Activated CD8-positive, alpha-beta T cell treated with anti-CD3 and anti-CD28 coated beads for 36 hours (primary cell): ENCODE measurements around the gene ROPN1L. TPM values are rescaled to one million over a fixed set of nuclear protein-coding genes. Genes with fewer than 3 reads are reported as not detected.
A peak's percentile ranks its signal among the peaks of the same experiment; 100 is the strongest.

ENCODE experiments used
- ATAC-seq: fragments of 200-7000 bp; cut with Tn5 transposase; one replicate; pipeline ENCODE4 v1.10.0; 2021; ENCODE audit warnings: mild to moderate bottlenecking, moderate library complexity
- CTCF ChIA-PET: fragments of 350-600 bp; sonication (Branson Sonifier 250); formaldehyde crosslinking; loops from one replicate; lab custom pipeline; 2021; ENCODE audit warnings: antibody characterized with exemption; lab: Charles Lee
- POLR2A ChIA-PET: fragments of 350-600 bp; sonication (Branson Sonifier 250); formaldehyde crosslinking; loops from one replicate; lab custom pipeline; 2021; ENCODE audit warnings: antibody characterized with exemption; lab: Charles Lee
- DNase-seq: peaks from one replicate; pipeline ENCODE4 v3.0.0-alpha.2; 2020
- H3K27ac Mint-ChIP-seq: one replicate; pipeline ENCODE4 v1.8.0; 2021; ENCODE audit warnings: mild to moderate bottlenecking, mixed read lengths
- H3K27me3 Mint-ChIP-seq: one replicate; pipeline ENCODE4 v1.8.0; 2021; ENCODE audit warnings: mixed read lengths
- H3K36me3 Mint-ChIP-seq: one replicate; pipeline ENCODE4 v1.8.0; 2021; ENCODE audit warnings: low read depth, mixed read lengths
- H3K4me1 Mint-ChIP-seq: one replicate; pipeline ENCODE4 v1.8.0; 2021; ENCODE audit warnings: low read depth, mixed read lengths
- H3K4me3 Mint-ChIP-seq: one replicate; pipeline ENCODE4 v1.8.0; 2021; ENCODE audit warnings: mild to moderate bottlenecking, moderate library complexity, mixed read lengths
- H3K9me3 Mint-ChIP-seq: one replicate; pipeline ENCODE4 v1.8.0; 2021; ENCODE audit warnings: mixed read lengths
- CTCF ChIP-seq: fragments of 200-600 bp; IDR thresholded peaks from one replicate; pipeline ENCODE4 v1.8.0; 2022; ENCODE audit warnings: antibody characterized with exemption, mild to moderate bottlenecking
- intact Hi-C: fragments of 100-400 bp; cut with micrococcal nuclease; formaldehyde crosslinking; loops from one replicate; pipeline ENCODE4 v1.10.0; 2022
- total RNA-seq, 2 experiments: library from RNA; stranded (reverse); gene quantifications; one replicate each; pipeline ENCODE4 v1.2.3, GENCODE V29; 2021

ROPN1L gene
- total RNA-seq, 2 experiments from 2014 or later, result not detected

GRCh38 chr5:10420468-10420867, 21.2 kb upstream of the ROPN1L start:
- CTCF ChIA-PET, result interaction anchor here (0.7 to 2.7 kb wide), 4 partner anchors 24 to 136 kb away, joined by 3 to 12 read pairs (median 6); no protein-coding TSS in a partner anchor
- peaks cover 34% of the 10 kb centered on the region for H3K4me1 Mint-ChIP-seq
- no peaks in the 10 kb centered on the region for H3K9me3 Mint-ChIP-seq
- H3K27me3 Mint-ChIP-seq, result no peaks in the 10 kb centered on the region
- intact Hi-C loops, result no loop called here
- H3K4me3 Mint-ChIP-seq, result no peak overlapping the region
- peaks cover 68% of the 10 kb centered on the region for H3K36me3 Mint-ChIP-seq
- POLR2A ChIA-PET, result interaction anchor here (1.2 to 1.6 kb wide), 3 partner anchors 8 to 67 kb away, joined by 3 to 4 read pairs (median 3); partner anchors contain the start of gene MARCHF6
- ATAC-seq (no peak), DNase-seq (no peak)
- H3K27ac Mint-ChIP-seq, result peak overlapping the region; percentile 63
- TF ChIP-seq CTCF, result no peak

GRCh38 chr5:10420932-10421331, 20.7 kb upstream of the ROPN1L start:
- Mint-ChIP-seq H3K36me3 (peaks cover 67% of the 10 kb centered on the region), H3K4me3 (no peak overlapping the region), H3K27me3 (no peaks in the 10 kb centered on the region), H3K9me3 (no peaks in the 10 kb centered on the region), H3K27ac (peak overlapping the region; percentile 63), H3K4me1 (peaks cover 34% of the 10 kb centered on the region)
- no peak for DNase-seq
- peak; percentile 31 for ATAC-seq
- intact Hi-C loops, result no loop called here
- POLR2A ChIA-PET, result interaction anchor here (1.2 to 1.4 kb wide), 2 partner anchors 18 to 68 kb away, joined by 3 to 4 read pairs; partner anchors contain the start of gene MARCHF6
- no peak for TF ChIP-seq CTCF
- CTCF ChIA-PET, result interaction anchor here (1.0 to 4.8 kb wide), 3 partner anchors 8 to 138 kb away, joined by 3 to 26 read pairs (median 5); no protein-coding TSS in a partner anchor

DNA sequence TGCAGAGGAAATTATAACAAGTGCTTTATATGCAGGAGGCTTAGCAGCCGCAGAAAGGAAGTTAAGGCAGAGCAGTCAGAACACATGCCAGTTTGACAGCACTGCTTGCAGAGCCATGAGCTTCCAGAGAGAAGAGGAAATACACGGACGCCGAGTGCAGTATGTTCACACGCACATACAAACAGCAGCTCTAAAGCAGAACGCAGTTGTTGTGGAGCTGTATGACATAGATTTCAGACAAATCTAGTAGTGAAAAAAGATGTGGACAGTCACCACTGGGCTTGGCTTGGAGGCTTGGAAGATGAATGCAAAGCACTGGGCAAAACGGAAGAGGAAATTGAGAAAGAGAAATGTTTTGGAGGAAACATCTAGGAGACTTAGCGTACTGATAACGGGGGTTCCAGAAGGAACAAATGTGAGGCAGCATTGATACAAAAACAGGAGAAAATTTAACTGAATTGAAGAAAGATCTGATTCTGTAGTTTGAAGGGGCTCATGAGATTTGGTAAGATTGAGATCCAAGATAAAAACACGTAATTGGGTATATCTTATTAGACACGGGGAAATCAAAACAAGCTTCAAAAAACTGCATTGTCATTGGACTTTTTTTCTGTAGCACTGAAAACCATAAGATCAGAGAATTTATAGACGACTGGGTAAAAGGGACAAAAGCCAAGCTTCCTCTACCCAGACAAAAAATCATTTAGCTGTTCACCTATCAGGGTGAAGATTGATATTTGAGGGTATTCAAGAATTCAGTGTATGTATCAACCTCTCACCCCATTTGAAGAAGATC, 19.6 kb upstream of the ROPN1L start:
- POLR2A ChIA-PET, result interaction anchor here (0.7 to 1.1 kb wide), 2 partner anchors 19 to 69 kb away, joined by 3 to 4 read pairs; partner anchors contain the start of gene ROPN1L
- DNase-seq (no peak), ATAC-seq (no peak)
- intact Hi-C loops, result loop anchor here (2.0 kb wide), 1 partner anchor 137 kb away; no protein-coding TSS in a partner anchor
- Mint-ChIP-seq H3K4me1 (peaks cover 36% of the 10 kb centered on the region), H3K36me3 (peaks cover 69% of the 10 kb centered on the region), H3K9me3 (no peaks in the 10 kb centered on the region), H3K27ac (peak overlapping the region; percentile 18), H3K27me3 (no peaks in the 10 kb centered on the region), H3K4me3 (no peak overlapping the region)
- CTCF ChIA-PET, result interaction anchor here (0.7 to 4.8 kb wide), 5 partner anchors 13 to 139 kb away, joined by 3 to 26 read pairs (median 3); no protein-coding TSS in a partner anchor
- TF ChIP-seq CTCF, result no peak

DNA sequence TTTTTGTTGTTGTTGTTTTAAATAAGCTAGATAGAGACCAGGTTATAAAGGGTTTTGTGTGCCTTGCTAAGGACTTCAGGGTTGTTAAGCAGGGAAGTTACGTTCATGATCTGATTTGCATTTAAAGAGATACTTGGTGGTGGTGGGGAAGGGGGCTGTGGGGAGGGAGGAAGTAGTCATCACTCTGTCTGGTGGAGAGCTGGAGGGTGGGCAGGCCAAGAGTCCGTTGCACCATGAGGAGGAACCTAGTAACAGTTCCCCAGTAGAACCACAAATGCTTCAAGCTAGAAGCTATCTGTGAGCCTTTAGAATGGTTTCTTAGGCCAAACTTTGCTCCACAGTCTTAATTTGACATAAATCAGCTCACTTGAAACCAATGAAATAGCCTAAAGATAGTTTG, 18.7 kb upstream of the ROPN1L start:
- CTCF ChIA-PET, result interaction anchor here (0.7 to 4.8 kb wide), 16 partner anchors 10 to 204 kb away, joined by 3 to 26 read pairs (median 4); no protein-coding TSS in a partner anchor
- Mint-ChIP-seq H3K36me3 (peaks cover 69% of the 10 kb centered on the region), H3K4me1 (peaks cover 39% of the 10 kb centered on the region), H3K9me3 (no peaks in the 10 kb centered on the region), H3K27ac (no peak overlapping the region), H3K4me3 (no peak overlapping the region), H3K27me3 (no peaks in the 10 kb centered on the region)
- POLR2A ChIA-PET, result interaction anchor here (0.6 to 1.1 kb wide), 2 partner anchors 18 to 131 kb away, joined by 3 to 4 read pairs; partner anchors contain the start of gene ROPN1L
- intact Hi-C loops, result loop anchor here (2.0 kb wide), 1 partner anchor 138 kb away; no protein-coding TSS in a partner anchor
- no peak for TF ChIP-seq CTCF
- DNase-seq (no peak), ATAC-seq (no peak)
